ENCODE data around the gene NTF4.
"Not testable (repeated sequence)": the region's sequence is repeated elsewhere in the genome, so short reads cannot be mapped to it uniquely, and the experiment has no call there.

GRCh38 chr19:49029749-49030148 lies 34.9 kb downstream of the NTF4 start:
- TF ChIP-seq POLR2AphosphoS5 (IDR thresholded peaks at IDR 0.05; ENCODE audit: low read depth); CTCF (conservative IDR thresholded peaks at IDR 0.05; ENCODE audit: low read depth in 2 of 2); EZH2phosphoT487 (IDR thresholded peaks at IDR 0.05; ENCODE audit: unreplicated experiment); NANOG (IDR thresholded peaks at IDR 0.05; ENCODE audit: borderline replicate concordance); REST (IDR thresholded peaks at IDR 0.05; ENCODE audit: unreplicated experiment); EZH2 (IDR thresholded peaks at IDR 0.05; ENCODE audit: low read depth, unreplicated experiment); ZNF114 (CRISPR knock-in tag; IDR thresholded peaks at IDR 0.05); CREB1 (CRISPR knock-in tag; IDR thresholded peaks at IDR 0.05; ENCODE audit: low read depth); ETS1 (IDR thresholded peaks at IDR 0.05): not testable (repeated sequence)
